HepG2 (cell line): ENCODE results near the gene VAV2. TPM values are rescaled to one million over a fixed set of nuclear protein-coding genes. Genes with fewer than 3 reads are reported as not detected.

Experiments used
- AKAP8 ChIP-seq: sonication (generic); formaldehyde crosslinking; IDR thresholded peaks from 2 replicates; pipeline ENCODE4 v1.5.1; 2020; ENCODE audit warnings: mild to moderate bottlenecking, missing genetic modification reagents
- ELF1 ChIP-seq: sonication (generic); formaldehyde crosslinking; IDR thresholded peaks from 2 replicates; pipeline ENCODE4 v1.4.0; 2020; ENCODE audit warnings: missing genetic modification reagents
- FOXC1 ChIP-seq: sonication (generic); formaldehyde crosslinking; IDR thresholded peaks from 2 replicates; pipeline ENCODE4 v1.8.0; 2022; ENCODE audit warnings: mild to moderate bottlenecking, missing genetic modification reagents, borderline replicate concordance
- HOXD1 ChIP-seq: sonication (generic); formaldehyde crosslinking; IDR thresholded peaks from 2 replicates; pipeline ENCODE4 v1.5.0; 2020; ENCODE audit warnings: missing genetic modification reagents
- IKZF1 ChIP-seq: fragments of 450-650 bp; IDR thresholded peaks from 2 replicates; pipeline ENCODE4 v1.7.1; 2016
- IRX3 ChIP-seq: sonication (generic); formaldehyde crosslinking; IDR thresholded peaks from 2 replicates; pipeline ENCODE4 v1.8.1; 2023; ENCODE audit warnings: mild to moderate bottlenecking, low read depth, missing genetic modification reagents, borderline replicate concordance
- KAT2B ChIP-seq: fragments of 150-350 bp; IDR thresholded peaks from 2 replicates; pipeline ENCODE4 v1.6.1; 2014; ENCODE audit warnings: low read depth, low read length, borderline replicate concordance
- KDM5B ChIP-seq: sonication (generic); formaldehyde crosslinking; IDR thresholded peaks from 2 replicates; pipeline ENCODE4 v1.4.0; 2020; ENCODE audit warnings: missing genetic modification reagents, mild to moderate bottlenecking, borderline replicate concordance
- KLF9 ChIP-seq: IDR thresholded peaks from 2 replicates; pipeline ENCODE4 v1.6.1; 2016; ENCODE audit warnings: low read depth
- LCORL ChIP-seq, 2 experiments: fragments of 450-650 bp in 1 of 2; sonication (generic) in 1 of 2; formaldehyde crosslinking in 1 of 2; IDR thresholded peaks; 2 replicates each; pipeline versions ENCODE4 v1.5.0 to v1.6.1; 2017 to 2020; ENCODE audit warnings: antibody characterized with exemption in 1 of 2, missing genetic modification reagents in 1 of 2
- MAX ChIP-seq: IDR thresholded peaks from 2 replicates; pipeline ENCODE4 v1.6.1; 2012; ENCODE audit warnings: inconsistent platforms
- MED1 ChIP-seq: sonication (generic); formaldehyde crosslinking; IDR thresholded peaks from 2 replicates; pipeline ENCODE4 v1.4.0; 2020; ENCODE audit warnings: missing genetic modification reagents
- MTA1 ChIP-seq: sonication (generic); formaldehyde crosslinking; IDR thresholded peaks from 2 replicates; pipeline ENCODE4 v1.4.0; 2020; ENCODE audit warnings: missing genetic modification reagents, mild to moderate bottlenecking, borderline replicate concordance
- NR2C2 ChIP-seq: sonication (generic); formaldehyde crosslinking; IDR thresholded peaks from 2 replicates; pipeline ENCODE4 v1.4.0; 2020; ENCODE audit warnings: missing genetic modification reagents, mild to moderate bottlenecking, moderate library complexity, borderline replicate concordance
- PLSCR1 ChIP-seq: sonication (generic); formaldehyde crosslinking; IDR thresholded peaks from 2 replicates; pipeline ENCODE4 v1.5.0; 2020; ENCODE audit warnings: missing genetic modification reagents, mild to moderate bottlenecking, borderline replicate concordance
- PPARG ChIP-seq: conservative IDR thresholded peaks from 2 replicates; pipeline ENCODE4 v1.6.1; 2016; ENCODE audit warnings: missing biosample characterization, missing genetic modification reagents
- SUZ12 ChIP-seq: fragments of 150-350 bp; IDR thresholded peaks from 2 replicates; pipeline ENCODE4 v1.6.1; 2014; ENCODE audit warnings: low read depth, low read length
- TBL1XR1 ChIP-seq: fragments of 150-350 bp; IDR thresholded peaks from 2 replicates; pipeline ENCODE4 v1.6.1; 2014; ENCODE audit warnings: borderline replicate concordance, low read length; ENCODE audit not compliant: partially characterized antibody
- ZBTB20 ChIP-seq: sonication (generic); formaldehyde crosslinking; IDR thresholded peaks from 2 replicates; pipeline ENCODE4 v1.8.1; 2023; ENCODE audit warnings: missing genetic modification reagents, low read depth, mild to moderate bottlenecking, borderline replicate concordance
- ZFAT ChIP-seq: sonication (generic); formaldehyde crosslinking; conservative IDR thresholded peaks from 2 replicates; pipeline ENCODE4 v1.8.1; 2023; ENCODE audit warnings: missing genetic modification reagents, inconsistent platforms
- ZNF101 ChIP-seq: sonication (generic); formaldehyde crosslinking; IDR thresholded peaks from 2 replicates; pipeline ENCODE4 v1.4.0; 2020; ENCODE audit warnings: mild to moderate bottlenecking, low read depth, missing genetic modification reagents, borderline replicate concordance
- ZNF496 ChIP-seq: sonication (generic); formaldehyde crosslinking; IDR thresholded peaks from 2 replicates; pipeline ENCODE4 v1.8.1; 2023; ENCODE audit warnings: mild to moderate bottlenecking, moderate library complexity, missing genetic modification reagents; ENCODE audit not compliant: insufficient replicate concordance
- ZNF547 ChIP-seq: sonication (generic); formaldehyde crosslinking; IDR thresholded peaks from 2 replicates; pipeline ENCODE4 v1.5.1; 2020; ENCODE audit warnings: mild to moderate bottlenecking, missing genetic modification reagents
- ZNF552 ChIP-seq: sonication (generic); formaldehyde crosslinking; IDR thresholded peaks from 2 replicates; pipeline ENCODE4 v1.9.0; 2022; ENCODE audit warnings: missing genetic modification reagents, mild to moderate bottlenecking, borderline replicate concordance
- ZNF589 ChIP-seq: sonication (generic); formaldehyde crosslinking; conservative IDR thresholded peaks from 2 replicates; pipeline ENCODE4 v1.8.0; 2022; ENCODE audit warnings: mild to moderate bottlenecking, moderate library complexity, missing genetic modification reagents
- ZNF800 ChIP-seq: sonication (generic); formaldehyde crosslinking; IDR thresholded peaks from 2 replicates; pipeline ENCODE4 v1.4.0; 2020; ENCODE audit warnings: missing genetic modification reagents
- polyA plus RNA-seq, 8 experiments: library from polyadenylated mRNA; depleted of rRNA in 3 of 8; stranded (reverse) in 7 of 8; unstranded in 1 of 8; fragments of >200 nt; fragmentation: Illumina TruSeq in 4 of 8; extraction: Trizol in 4 of 8; gene quantifications; 2 replicates each; pipeline versions ENCODE4 v1.2.1 to v1.2.3, GENCODE V29; 2011 to 2016; ENCODE audit warnings: low read depth in 4 of 8, missing spikeins in 1 of 8, mixed read lengths in 1 of 8; ENCODE audit not compliant: insufficient read depth in 1 of 8
- total RNA-seq, 5 experiments: library from RNA; depleted of rRNA; stranded (reverse); fragments of >200 nt; fragmentation: Illumina TruSeq; extraction: Trizol; gene quantifications; 2 replicates each; pipeline ENCODE4 v1.2.3, GENCODE V29; 2016; ENCODE audit warnings: low read depth in 1 of 5

The VAV2 gene
- total and polyA plus RNA-seq, 2 of the 13 experiments (the other 11 are each of a cell fraction or from before 2014, with no cell fraction given): 22.5 to 22.9 TPM

- TF ChIP-seq ZNF800 (CRISPR knock-in tag) (peak; percentile 73; the same call in 1 of the 2 replicates), SUZ12 (no peak), ZNF589 (CRISPR knock-in tag) (0 out of 2 replicates have a peak, but pooled peaks have one; percentile 50), ELF1 (peak; percentile 40; the same call in 1 of the 2 replicates), ZNF552 (CRISPR knock-in tag) (peak; percentile 49; the same call in 1 of the 2 replicates), LCORL (IDR thresholded peaks at IDR 0.05) (no peak), LCORL (CRISPR knock-in tag; IDR thresholded peaks at IDR 0.05) (peak; percentile 96), IRX3 (CRISPR knock-in tag) (no peak), MTA1 (CRISPR knock-in tag) (0 out of 2 replicates have a peak, but pooled peaks have one; percentile 15), AKAP8 (CRISPR knock-in tag) (peak; percentile 72; the same call in 1 of the 2 replicates), KAT2B (no peak), KDM5B (CRISPR knock-in tag) (peak; percentile 72; the same call in 1 of the 2 replicates), PPARG (CRISPR knock-in tag) (peak; percentile 81; the same call in 1 of the 2 replicates), ZBTB20 (CRISPR knock-in tag) (peak; percentile 18; the same call in 1 of the 2 replicates), MAX (peak; percentile 76), TBL1XR1 (no peak), NR2C2 (CRISPR knock-in tag) (peak; percentile 64; the same call in 1 of the 2 replicates), PLSCR1 (CRISPR knock-in tag) (no peak), FOXC1 (CRISPR knock-in tag) (no peak), MED1 (peak; percentile 95), HOXD1 (no peak), KLF9 (CRISPR knock-in tag) (no peak), ZNF547 (CRISPR knock-in tag) (no peak; the same call in 1 of the 2 replicates), ZNF496 (CRISPR knock-in tag) (no peak), ZNF101 (CRISPR knock-in tag) (no peak), IKZF1 (no peak), ZFAT (CRISPR knock-in tag) (no peak)
Observed at GRCh38 chr9:133979273-133979920, 12.7 kb downstream of the VAV2 start (continued).
